CD4-positive, alpha-beta T cell (primary cell): ENCODE measurements around the gene HYAL1. TPM values are rescaled to one million over a fixed set of nuclear protein-coding genes. Genes with fewer than 3 reads are reported as not detected.

Source experiments
- ATAC-seq: fragments of 200-7000 bp; cut with Tn5 transposase; one replicate; pipeline ENCODE4 v1.10.0; 2022; ENCODE audit warnings: mild to moderate bottlenecking; ENCODE audit not compliant: poor library complexity
- CTCF ChIA-PET: fragments of 350-600 bp; sonication (Branson Sonifier 250); formaldehyde crosslinking; loops from one replicate; lab custom pipeline; 2021; ENCODE audit warnings: antibody characterized with exemption, inconsistent platforms; lab: Charles Lee
- POLR2A ChIA-PET: fragments of 350-600 bp; sonication (Branson Sonifier 250); formaldehyde crosslinking; loops from one replicate; lab custom pipeline; 2021; ENCODE audit warnings: antibody characterized with exemption, inconsistent platforms; lab: Charles Lee
- DNase-seq, 14 experiments: peaks; one replicate each; pipeline ENCODE4 v3.0.0-alpha.2; 2013 to 2020; ENCODE audit warnings: mixed read lengths in 2 of 14
- H3K27ac ChIP-seq, 2 donors: one replicate each; pipeline versions ENCODE4 v1.5.1 to v1.7.0; 2013; ENCODE audit warnings: low read length in 2 of 2, low read depth in 1 of 2, mild to moderate bottlenecking in 1 of 2
- H3K27me3 ChIP-seq, 2 experiments: 1 replicate in 1 of 2; 2 replicates in 1 of 2; pipeline versions ENCODE4 v1.6.1 to v1.7.0; 2013; ENCODE audit warnings: low read length in 2 of 2, control low read depth in 1 of 2, mild to moderate bottlenecking in 1 of 2, moderate library complexity in 1 of 2; ENCODE audit not compliant: insufficient read depth in 2 of 2, control insufficient read depth in 1 of 2
- H3K36me3 ChIP-seq: one replicate; pipeline ENCODE4 v1.6.1; 2013; ENCODE audit warnings: low read length, control low read depth; ENCODE audit not compliant: insufficient read depth
- H3K4me1 ChIP-seq: one replicate; pipeline ENCODE4 v1.6.1; 2013; ENCODE audit warnings: low read length, control low read depth; ENCODE audit not compliant: insufficient read depth
- H3K4me3 ChIP-seq: one replicate; pipeline ENCODE4 v1.5.1; 2013; ENCODE audit warnings: mild to moderate bottlenecking, low read length, moderate library complexity
- H3K9me3 ChIP-seq, 2 experiments: 1 replicate in 1 of 2; 2 replicates in 1 of 2; pipeline versions ENCODE4 v1.6.1 to v1.7.0; 2013; ENCODE audit warnings: low read length in 2 of 2, mild to moderate bottlenecking in 2 of 2, control low read depth in 1 of 2, moderate library complexity in 1 of 2; ENCODE audit not compliant: control insufficient read depth in 1 of 2, insufficient read depth in 1 of 2
- H3K27ac Mint-ChIP-seq: one replicate; pipeline ENCODE4 v1.8.0; 2020; ENCODE audit warnings: mixed read lengths
- H3K27me3 Mint-ChIP-seq: one replicate; pipeline ENCODE4 v1.8.0; 2021; ENCODE audit warnings: mixed read lengths
- H3K36me3 Mint-ChIP-seq: one replicate; pipeline ENCODE4 v1.8.0; 2021; ENCODE audit warnings: low read depth, mixed read lengths
- H3K4me1 Mint-ChIP-seq: one replicate; pipeline ENCODE4 v1.8.0; 2021; ENCODE audit warnings: low read depth, mixed read lengths
- H3K4me3 Mint-ChIP-seq: one replicate; pipeline ENCODE4 v1.8.0; 2020; ENCODE audit warnings: mild to moderate bottlenecking, mixed read lengths
- H3K9me3 Mint-ChIP-seq: one replicate; pipeline ENCODE4 v1.8.0; 2020; ENCODE audit warnings: mixed read lengths
- CTCF ChIP-seq: fragments of 200-600 bp; IDR thresholded peaks from one replicate; pipeline ENCODE4 v1.8.0; 2022; ENCODE audit warnings: antibody characterized with exemption, mild to moderate bottlenecking
- intact Hi-C, 2 experiments: fragments of 100-400 bp; cut with DNase I in 1 of 2; cut with micrococcal nuclease in 1 of 2; formaldehyde crosslinking; loops; one replicate each; pipeline versions ENCODE4 v1.15.1 to v1.9.0; 2023 to 2025; cut with DNase I, micrococcal nuclease
- total RNA-seq, 174 experiments: library from RNA in 2 of 174; stranded (reverse) in 2 of 174; gene quantifications; one replicate each; pipeline ENCODE4 v1.2.3 and lab custom pipeline; 2021 to 2026

Gene HYAL1
- total RNA-seq, 2 experiments from 2014 or later = 0.38 TPM; not detected in 1

DNA sequence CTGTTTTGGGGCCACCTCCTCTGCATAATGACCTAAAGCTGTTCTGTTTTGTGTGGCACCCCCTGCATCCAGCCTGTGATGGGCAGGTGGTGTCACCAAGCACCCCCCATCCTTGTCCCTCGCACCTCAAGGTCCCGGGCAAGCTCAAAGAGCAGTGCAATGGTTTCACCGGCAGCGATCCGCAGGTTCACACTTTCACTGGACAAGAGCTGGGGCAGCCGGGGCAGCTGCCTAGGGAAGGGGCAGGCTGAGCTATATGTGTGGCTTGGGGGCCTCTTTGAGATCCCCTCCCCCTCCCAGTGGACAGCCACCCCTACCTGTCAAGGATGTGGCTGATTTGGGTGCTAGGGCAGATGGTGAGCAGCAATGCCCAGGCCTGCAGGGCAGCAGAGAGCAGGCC lies 14.2 kb downstream of the HYAL1 start:
- no peak overlapping the region for H3K27ac Mint-ChIP-seq
- no peaks in the 10 kb centered on the region for H3K27me3 ChIP-seq
- H3K9me3 ChIP-seq = no peaks in the 10 kb centered on the region
- peak in 1 of 14 experiments; percentile 16 for DNase-seq
- H3K27ac ChIP-seq = no peak overlapping the region
- CTCF ChIA-PET = interaction anchor here (1.8 kb wide), 1 partner anchor 14 kb away, joined by 3 read pairs; no protein-coding TSS in a partner anchor
- no peaks in the 10 kb centered on the region for H3K27me3 Mint-ChIP-seq
- H3K36me3 ChIP-seq = peaks cover 36% of the 10 kb centered on the region
- peaks cover 32% of the 10 kb centered on the region for H3K36me3 Mint-ChIP-seq
- no peaks in the 10 kb centered on the region for H3K9me3 Mint-ChIP-seq
- ATAC-seq = no peak
- intact Hi-C loops = no loop called here
- peak overlapping the region; percentile 48 for H3K4me3 Mint-ChIP-seq
- H3K4me3 ChIP-seq = no peak overlapping the region
- POLR2A ChIA-PET = interaction anchor here (1.6 kb wide), 1 partner anchor 62 kb away, joined by 4 read pairs; the partner anchor contains the start of genes CYB561D2 and NPRL2
- H3K4me1 Mint-ChIP-seq = peaks cover 20% of the 10 kb centered on the region
- peaks cover 24% of the 10 kb centered on the region for H3K4me1 ChIP-seq
- TF ChIP-seq CTCF = no peak

DNA sequence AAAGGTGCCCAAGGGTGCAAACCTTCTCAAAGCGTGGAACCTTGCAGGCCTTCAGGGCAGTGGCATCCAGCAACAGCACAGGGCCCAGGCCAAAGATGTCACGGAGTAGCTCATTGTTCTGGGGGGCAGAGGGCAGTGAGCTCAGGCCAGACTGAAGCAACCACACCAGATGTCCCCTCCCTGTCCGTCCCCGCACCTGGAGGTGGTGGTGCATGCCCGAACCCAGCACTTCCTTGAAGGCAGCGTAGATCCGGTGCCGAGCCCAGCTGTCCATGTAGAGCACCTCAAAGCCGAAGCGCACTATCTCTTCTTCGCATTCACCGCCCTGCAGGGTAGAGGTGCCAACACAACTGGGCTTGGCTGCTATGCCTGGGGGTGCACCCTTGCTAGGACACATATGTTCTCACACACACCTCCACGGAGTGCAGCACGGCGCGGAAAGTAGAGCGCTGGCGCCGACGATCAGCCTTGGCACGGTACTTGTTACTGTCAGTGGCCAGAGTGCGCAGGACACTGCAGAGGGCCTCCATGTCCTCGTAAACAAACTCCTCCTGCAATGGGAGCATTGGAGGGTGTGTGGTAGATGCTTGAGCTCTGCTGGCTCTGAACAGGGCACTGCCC lies 14.9 kb downstream of the HYAL1 start:
- Mint-ChIP-seq H3K36me3 (peaks cover 32% of the 10 kb centered on the region), H3K27ac (no peak overlapping the region), H3K4me3 (no peak overlapping the region), H3K27me3 (no peaks in the 10 kb centered on the region), H3K4me1 (peaks cover 20% of the 10 kb centered on the region), H3K9me3 (no peaks in the 10 kb centered on the region)
- Histone ChIP-seq H3K4me3 (no peak overlapping the region), H3K27ac (no peak overlapping the region), H3K4me1 (peaks cover 24% of the 10 kb centered on the region), H3K9me3 (no peaks in the 10 kb centered on the region), H3K36me3 (peaks cover 36% of the 10 kb centered on the region), H3K27me3 (no peaks in the 10 kb centered on the region)
- CTCF ChIA-PET = interaction anchor here (1.8 kb wide), 1 partner anchor 14 kb away, joined by 3 read pairs; no protein-coding TSS in a partner anchor
- POLR2A ChIA-PET = interaction anchor here (1.6 kb wide), 1 partner anchor 62 kb away, joined by 4 read pairs; the partner anchor contains the start of genes CYB561D2 and NPRL2
- TF ChIP-seq CTCF = no peak
- ATAC-seq (no peak), DNase-seq (peak in 1 of 14 experiments; percentile 25)
- intact Hi-C loops = no loop called here

DNA sequence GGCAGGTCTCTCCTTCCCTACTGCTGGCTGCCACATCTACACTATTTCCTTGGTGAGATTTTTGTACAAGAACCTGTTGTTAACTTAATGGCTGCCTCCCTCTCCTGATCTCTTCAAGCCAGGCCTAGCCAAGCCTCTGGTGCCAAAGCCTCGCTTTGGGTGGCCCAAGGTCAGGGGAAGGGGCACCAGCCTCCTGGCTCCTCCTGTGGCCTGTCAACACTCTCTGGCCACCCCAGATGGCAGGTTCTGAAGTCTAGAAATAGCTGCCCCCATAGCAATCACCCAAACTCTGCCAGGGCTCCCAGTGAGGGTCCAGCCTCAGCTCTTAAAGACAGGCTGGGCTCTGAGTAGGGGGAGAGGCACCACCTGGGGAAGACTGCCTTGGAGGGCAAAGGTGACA lies 16.1 kb downstream of the HYAL1 start:
- intact Hi-C loops = no loop called here

More for the DNA sequence above, 16.1 kb downstream of the HYAL1 start:
- Mint-ChIP-seq H3K4me3 (no peak overlapping the region), H3K36me3 (peaks cover 28% of the 10 kb centered on the region), H3K27me3 (no peaks in the 10 kb centered on the region), H3K27ac (no peak overlapping the region), H3K4me1 (peaks cover 9% of the 10 kb centered on the region), H3K9me3 (no peaks in the 10 kb centered on the region)
- TF ChIP-seq CTCF = no peak
- H3K36me3 ChIP-seq = peaks cover 36% of the 10 kb centered on the region
- ATAC-seq (no peak), DNase-seq (peak in 1 of 14 experiments; percentile 10)
- ChIA-PET POLR2A (no interaction called here), CTCF (interaction anchor here (1.8 kb wide), 1 partner anchor 13 kb away, joined by 3 read pairs; no protein-coding TSS in a partner anchor)
- no peak overlapping the region for H3K27ac ChIP-seq
- H3K4me1 ChIP-seq = peaks cover 17% of the 10 kb centered on the region
- no peaks in the 10 kb centered on the region for H3K9me3 ChIP-seq
- no peak overlapping the region for H3K4me3 ChIP-seq
- H3K27me3 ChIP-seq = no peaks in the 10 kb centered on the region
